ENCODE measurements around the gene ABLIM2. TPM values are rescaled to one million over a fixed set of nuclear protein-coding genes. Genes with fewer than 3 reads are reported as not detected.

The ABLIM2 gene
- total and polyA plus RNA-seq, 2 of the 4 experiments (the other 2 are of a cell fraction), result under 0.01 to 0.10 TPM

- Histone ChIP-seq H3K4me3 (ENCODE audit: insufficient read depth, low read depth, low read length) (no peak overlapping the region), H3K27ac (ENCODE audit: insufficient read depth, low read length) (no peak overlapping the region), H3K4ac (ENCODE audit: low read depth, low read length) (no peak overlapping the region), H2BK15ac (ENCODE audit: low read depth, low read length) (no peak overlapping the region), H2BK20ac (ENCODE audit: low read depth, low read length) (no peak overlapping the region), H3K18ac (ENCODE audit: low read depth, low read length) (no peak overlapping the region), H4K5ac (ENCODE audit: low read depth, low read length) (no peak overlapping the region), H3K56ac (ENCODE audit: extremely low read depth, insufficient read depth, low read length) (no peak overlapping the region), H2BK5ac (ENCODE audit: low read depth, low read length, poor library complexity, severe bottlenecking) (no peak overlapping the region), H4K91ac (ENCODE audit: insufficient read depth, low read depth, low read length) (no peak overlapping the region), H2AK9ac (replicated peaks; ENCODE audit: low read depth, low read length, poor library complexity) (no peak overlapping the region), H3K23ac (ENCODE audit: low read depth, low read length) (no peak overlapping the region), H3K4me2 (ENCODE audit: low read depth, low read length) (no peak overlapping the region), H2AK5ac (ENCODE audit: low read depth, low read length) (no peak overlapping the region), H3K9ac (ENCODE audit: low read depth, low read length) (no peak overlapping the region), H2BK120ac (ENCODE audit: low read depth, low read length) (no peak overlapping the region), H3K27me3 (ENCODE audit: control insufficient read depth, insufficient read depth, low read length) (peaks cover 46% of the 10 kb centered on the region), H2AFZ (replicated peaks; ENCODE audit: low read length, poor library complexity) (no peak overlapping the region), H3K79me1 (ENCODE audit: low read depth in 1 of 2, low read length in 2 of 2) (no peaks in the 10 kb centered on the region), H3K9me1 (ENCODE audit: insufficient read depth, low read length) (no peaks in the 10 kb centered on the region), H4K8ac (ENCODE audit: low read depth in 2 of 2, low read length in 2 of 2) (no peak overlapping the region), H3K9me3 (ENCODE audit: control insufficient read depth, insufficient read depth, low read length) (peaks cover 11% of the 10 kb centered on the region), H3K4me1 (ENCODE audit: control insufficient read depth, insufficient read depth, low read length) (peaks cover under 1% of the 10 kb centered on the region; the same call in 1 of the 2 replicates), H3K14ac (replicated peaks; ENCODE audit: low read depth, low read length) (no peak overlapping the region), H3K36me3 (ENCODE audit: control insufficient read depth, insufficient read depth, low read length) (no peaks in the 10 kb centered on the region), H4K20me1 (ENCODE audit: insufficient read depth, low read length) (no peaks in the 10 kb centered on the region)
- TF ChIP-seq BHLHE40 (IDR thresholded peaks at IDR 0.05; ENCODE audit: low read depth, low read length) (no peak), FOS (IDR thresholded peaks at IDR 0.05; ENCODE audit: low read depth, low read length) (no peak), MAFK (IDR thresholded peaks at IDR 0.05; ENCODE audit: low read depth, low read length) (no peak), SMC3 (IDR thresholded peaks at IDR 0.05; ENCODE audit: low read depth, low read length) (no peak), RAD21 (IDR thresholded peaks at IDR 0.05; ENCODE audit: low read length) (no peak), MXI1 (IDR thresholded peaks at IDR 0.05; ENCODE audit: borderline replicate concordance, low read depth, low read length) (no peak), ELK1 (IDR thresholded peaks at IDR 0.05; ENCODE audit: borderline replicate concordance, low read depth, low read length) (no peak), CEBPB (IDR thresholded peaks at IDR 0.05; ENCODE audit: low read depth, low read length) (no peak), USF2 (IDR thresholded peaks at IDR 0.05; ENCODE audit: low read depth, low read length) (no peak), MAZ (IDR thresholded peaks at IDR 0.05; ENCODE audit: borderline replicate concordance, low read depth, low read length) (no peak), POLR2A (IDR thresholded peaks at IDR 0.05; ENCODE audit: low read depth, low read length) (no peak), NFE2L2 (IDR thresholded peaks at IDR 0.05; ENCODE audit: low read depth, low read length) (no peak), RFX5 (IDR thresholded peaks at IDR 0.05; ENCODE audit: low read depth, low read length) (no peak), RCOR1 (IDR thresholded peaks at IDR 0.05; ENCODE audit: insufficient replicate concordance, low read length) (no peak), CHD1 (IDR thresholded peaks at IDR 0.05; ENCODE audit: low read depth, low read length) (no peak)
- TF ChIP-seq, protein P1, sequence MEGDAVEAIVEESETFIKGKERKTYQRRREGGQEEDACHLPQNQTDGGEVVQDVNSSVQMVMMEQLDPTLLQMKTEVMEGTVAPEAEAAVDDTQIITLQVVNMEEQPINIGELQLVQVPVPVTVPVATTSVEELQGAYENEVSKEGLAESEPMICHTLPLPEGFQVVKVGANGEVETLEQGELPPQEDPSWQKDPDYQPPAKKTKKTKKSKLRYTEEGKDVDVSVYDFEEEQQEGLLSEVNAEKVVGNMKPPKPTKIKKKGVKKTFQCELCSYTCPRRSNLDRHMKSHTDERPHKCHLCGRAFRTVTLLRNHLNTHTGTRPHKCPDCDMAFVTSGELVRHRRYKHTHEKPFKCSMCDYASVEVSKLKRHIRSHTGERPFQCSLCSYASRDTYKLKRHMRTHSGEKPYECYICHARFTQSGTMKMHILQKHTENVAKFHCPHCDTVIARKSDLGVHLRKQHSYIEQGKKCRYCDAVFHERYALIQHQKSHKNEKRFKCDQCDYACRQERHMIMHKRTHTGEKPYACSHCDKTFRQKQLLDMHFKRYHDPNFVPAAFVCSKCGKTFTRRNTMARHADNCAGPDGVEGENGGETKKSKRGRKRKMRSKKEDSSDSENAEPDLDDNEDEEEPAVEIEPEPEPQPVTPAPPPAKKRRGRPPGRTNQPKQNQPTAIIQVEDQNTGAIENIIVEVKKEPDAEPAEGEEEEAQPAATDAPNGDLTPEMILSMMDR (conservative IDR thresholded peaks at IDR 0.05; ENCODE audit: low read depth, low read length), result no peak
- intact Hi-C loops (cut with micrococcal nuclease) (no loop called here), dilution Hi-C loops (cut with HindIII; ENCODE audit: low sequenced_read_pairs, unreplicated experiment) (no loop called here), in situ Hi-C loops (cut with MboI; ENCODE audit: low sequenced_read_pairs) (no loop called here)
- no peak for ATAC-seq (ENCODE audit: low read depth)
- CTCF ChIA-PET, result no interaction called here
- WGBS, 2 experiments (ENCODE audit: extremely low coverage in 2 of 2, insufficient read length in 1 of 2), result no CpG with 5 or more reads among the region's 10 CpGs
- no peak for DNase-seq
- POLR2A ChIA-PET (ENCODE audit: unreplicated experiment), result no interaction called here
- no TSS peak for BruUV-seq (replicated peaks)
Measured at GRCh38 chr4:8164687-8165086, 6.1 kb upstream of the ABLIM2 start.
